CD4-positive, alpha-beta T cell treated with Interferon gamma for 1 hour (primary cell): ENCODE results near the gene MARK2.
A peak's percentile ranks its signal among the peaks of the same experiment; 100 is the strongest.

Experiments
- DNase-seq: peaks from one replicate; pipeline ENCODE4 v3.0.0-alpha.2; 2020

Gene MARK2

GRCh38 chr11:63937713-63938478 lies 99.0 kb downstream of the MARK2 start:
- DNase-seq = no peak

DNA sequence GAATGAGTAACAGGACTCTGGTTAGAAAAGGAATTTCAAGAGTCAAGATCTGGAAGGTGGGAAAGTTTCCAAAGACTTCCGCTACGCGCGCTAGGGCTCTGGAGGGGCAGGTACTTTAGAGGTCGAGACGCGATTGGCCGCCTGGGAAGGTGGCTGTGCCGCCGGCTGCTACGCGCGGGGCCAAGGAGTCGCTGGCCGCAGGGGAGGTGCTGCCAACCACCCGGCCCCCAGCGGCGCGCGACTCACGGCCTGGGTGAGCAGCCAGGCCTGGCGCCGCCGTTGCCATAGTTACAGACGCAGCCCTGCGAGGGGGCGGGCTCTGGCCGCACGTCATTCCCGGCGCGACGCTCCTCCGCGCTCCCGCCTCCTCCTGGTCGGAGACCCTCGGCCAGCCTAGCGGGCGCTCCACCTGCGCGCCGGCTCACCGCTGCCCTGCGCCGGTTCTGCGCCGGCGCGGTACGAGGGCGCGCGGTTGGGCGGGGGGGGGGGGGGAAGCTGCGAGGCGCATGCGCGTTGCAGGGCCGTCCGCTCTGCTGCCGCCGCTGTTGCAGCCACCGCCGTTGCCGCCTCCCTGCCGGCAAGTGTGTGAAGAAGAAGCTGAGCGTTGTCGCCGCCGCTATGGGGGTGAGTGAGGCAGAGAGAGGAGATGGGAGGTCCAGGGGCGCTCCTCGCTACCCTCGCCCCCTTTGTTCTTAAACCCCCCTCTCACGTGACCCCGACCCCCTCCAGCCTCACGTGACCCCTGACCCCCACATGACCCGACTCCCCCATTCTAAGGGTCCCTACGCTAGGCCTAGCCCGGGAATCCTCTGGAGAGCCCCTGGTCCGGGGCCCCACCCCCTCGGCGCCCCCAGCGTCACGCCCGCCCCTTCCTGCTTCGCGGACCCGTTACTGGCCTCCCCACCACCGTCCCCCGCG lies 99.8 kb downstream of the MARK2 start, which contains the start of gene NAA40:
Gene NAA40, plus strand, starts transcription at position 524 of the 918 bp plus-strand sequence. Its CDS starts 95 bp downstream, at position 619.
- peak; percentile 95 for DNase-seq

DNA sequence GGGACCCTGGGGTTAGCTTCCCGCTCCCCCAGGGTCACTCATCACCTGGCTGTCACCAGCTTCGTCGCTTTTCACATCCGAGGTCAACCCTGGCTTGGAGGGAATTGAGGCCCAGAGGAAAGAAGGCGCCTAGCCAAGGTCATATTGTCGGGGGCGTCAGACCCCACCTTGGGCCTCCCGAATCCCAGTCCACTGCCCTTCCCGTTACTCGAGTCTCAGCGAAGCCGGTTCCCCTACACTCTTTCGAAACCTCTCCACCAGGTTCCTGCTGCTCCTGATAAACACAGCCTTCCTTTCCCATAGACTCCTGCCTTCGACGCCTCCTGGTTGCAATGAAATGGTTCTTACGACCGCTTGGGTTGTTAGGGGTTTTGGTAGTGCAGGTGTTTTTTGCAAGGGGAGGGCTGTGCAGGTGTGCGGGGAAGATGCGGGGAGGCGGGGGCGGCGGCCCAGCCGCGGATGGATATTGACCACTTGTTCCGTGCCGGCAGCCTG lies 100.5 kb downstream of the MARK2 start:
- DNase-seq = no peak

- no peak for DNase-seq
Measured at GRCh38 chr11:63940786-63941185, 101.9 kb downstream of the MARK2 start.

DNA sequence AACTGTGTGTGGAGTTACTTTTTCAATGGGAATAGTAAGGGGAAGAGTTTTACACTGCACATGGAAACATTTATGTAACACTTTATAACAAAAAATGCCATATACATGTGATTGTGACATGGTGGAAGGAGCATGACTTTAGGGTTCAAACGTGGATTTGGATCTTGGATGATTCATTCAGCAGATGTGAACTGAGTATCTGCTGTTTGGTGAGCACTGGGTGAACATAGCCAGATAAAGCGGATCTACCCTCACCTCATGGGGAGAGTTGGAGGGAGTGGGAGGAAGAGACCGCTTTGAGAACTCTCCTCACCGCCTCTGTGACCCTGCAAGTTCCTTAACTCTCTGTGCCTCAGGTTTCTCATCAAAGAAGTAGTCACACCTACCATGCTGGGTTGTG lies 103.0 kb downstream of the MARK2 start:
- DNase-seq = no peak

GRCh38 chr11:63942803-63943202 lies 103.9 kb downstream of the MARK2 start:
- DNase-seq = no peak

GRCh38 chr11:63944987-63945386 lies 106.1 kb downstream of the MARK2 start:
- no peak for DNase-seq

DNA sequence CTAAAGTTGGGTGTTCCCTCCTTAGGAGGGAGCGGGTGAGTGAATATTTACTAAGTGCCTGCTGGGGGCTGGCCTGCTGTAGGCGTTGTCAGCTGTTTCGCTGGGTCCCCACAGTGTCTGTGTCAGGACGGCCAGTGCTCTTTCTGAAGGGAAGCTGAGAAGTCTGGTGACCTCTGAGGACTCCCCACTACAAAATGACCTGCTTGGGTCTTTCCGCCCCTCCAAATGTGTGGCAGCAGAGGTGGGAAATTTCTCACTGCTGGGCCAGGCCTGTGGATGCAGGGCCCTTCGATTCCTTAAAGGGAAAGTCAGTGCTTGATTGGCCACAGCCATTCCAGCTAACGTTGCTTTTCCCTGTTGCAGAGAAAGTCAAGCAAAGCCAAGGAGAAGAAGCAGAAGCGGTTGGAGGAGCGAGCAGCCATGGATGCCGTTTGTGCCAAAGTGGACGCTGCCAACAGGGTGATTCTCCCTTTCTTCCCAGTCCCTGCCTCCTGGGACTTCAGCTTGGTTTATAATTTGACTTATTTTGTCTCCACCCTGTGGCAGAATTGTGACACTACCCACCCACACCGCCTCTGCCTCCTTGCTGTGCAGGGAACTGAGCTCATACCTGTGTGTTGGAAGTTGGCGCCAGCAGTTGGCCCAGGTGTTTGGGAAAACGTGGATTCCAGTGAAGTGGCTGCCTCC lies 106.7 kb downstream of the MARK2 start:
- DNase-seq = peak; percentile 38

GRCh38 chr11:63951779-63952536 lies 113.0 kb downstream of the MARK2 start:
- DNase-seq = no peak

DNA sequence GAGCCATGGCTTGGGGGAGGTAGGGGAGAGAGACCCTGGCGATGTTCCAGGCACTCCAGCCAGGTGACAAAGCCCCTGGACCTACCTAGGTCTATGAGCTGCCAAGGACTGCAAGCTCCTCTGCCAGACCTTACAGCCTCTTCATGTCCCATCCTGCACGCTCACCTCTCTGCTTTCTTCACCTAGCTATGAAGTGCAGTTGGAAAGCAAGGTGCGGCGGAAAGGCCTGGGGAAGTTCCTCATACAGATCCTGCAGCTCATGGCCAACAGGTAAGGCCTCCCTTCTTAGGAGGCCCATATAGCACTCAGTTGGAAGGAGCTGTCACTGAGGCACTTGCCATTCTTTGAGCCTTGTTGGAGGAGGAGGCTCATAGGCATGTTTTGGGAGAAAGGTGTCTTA lies 113.7 kb downstream of the MARK2 start:
- no peak for DNase-seq

- DNase-seq = no peak
Measured at GRCh38 chr11:63958008-63958407, 119.1 kb downstream of the MARK2 start.
